ENCODE results near the gene MILR1.
"Not testable (repeated sequence)": the region's sequence is repeated elsewhere in the genome, so short reads cannot be mapped to it uniquely, and the experiment has no call there.

Gene MILR1

GRCh38 chr17:64448665-64449512, at the start of gene MILR1:
Gene MILR1, plus strand, starts transcription at chr17:64449115. Its CDS starts 54 bp downstream, at chr17:64449169.
- DNase-seq (ENCODE audit: low read depth in 2 of 2) = no peak

GRCh38 chr17:64399767-64400156, 49.2 kb upstream of the MILR1 start:
- no peak for DNase-seq (ENCODE audit: low read depth in 2 of 2)

- no peak for DNase-seq (ENCODE audit: low read depth in 2 of 2)
Observed at GRCh38 chr17:64400642-64401041, 48.3 kb upstream of the MILR1 start.

- no peak for DNase-seq (ENCODE audit: low read depth in 2 of 2)
Observed at GRCh38 chr17:64401244-64401860, 47.6 kb upstream of the MILR1 start.

GRCh38 chr17:64401941-64402340, 47.0 kb upstream of the MILR1 start:
- DNase-seq (ENCODE audit: low read depth in 2 of 2) = no peak

- no peak for DNase-seq (ENCODE audit: low read depth in 2 of 2)
Observed at GRCh38 chr17:64402469-64402868, 46.4 kb upstream of the MILR1 start.

- DNase-seq (ENCODE audit: low read depth in 2 of 2) = no peak
Observed at GRCh38 chr17:64403881-64404460, 44.9 kb upstream of the MILR1 start.

GRCh38 chr17:64406321-64407200, 42.4 kb upstream of the MILR1 start:
- no peak for DNase-seq (ENCODE audit: low read depth in 2 of 2)

GRCh38 chr17:64410750-64411490, 38.0 kb upstream of the MILR1 start:
- no peak for DNase-seq (ENCODE audit: low read depth in 2 of 2)

GRCh38 chr17:64411999-64412771, 36.7 kb upstream of the MILR1 start:
- no peak for DNase-seq (ENCODE audit: low read depth in 2 of 2)

GRCh38 chr17:64412944-64413381, 36.0 kb upstream of the MILR1 start:
- DNase-seq (ENCODE audit: low read depth in 2 of 2) = no peak

- DNase-seq (ENCODE audit: low read depth in 2 of 2) = no peak
Observed at GRCh38 chr17:64413513-64413912, 35.4 kb upstream of the MILR1 start.

- no peak for DNase-seq (ENCODE audit: low read depth in 2 of 2)
Observed at GRCh38 chr17:64418506-64419339, 30.2 kb upstream of the MILR1 start.

GRCh38 chr17:64420143-64420670, 28.7 kb upstream of the MILR1 start:
- no peak for DNase-seq (ENCODE audit: low read depth in 2 of 2)

GRCh38 chr17:64422121-64422520, 26.8 kb upstream of the MILR1 start:
- DNase-seq (ENCODE audit: low read depth in 2 of 2) = not testable (repeated sequence)

GRCh38 chr17:64423881-64424280, 25.0 kb upstream of the MILR1 start:
- DNase-seq (ENCODE audit: low read depth in 2 of 2) = no peak

GRCh38 chr17:64424324-64424849, 24.5 kb upstream of the MILR1 start:
- no peak for DNase-seq (ENCODE audit: low read depth in 2 of 2)

GRCh38 chr17:64425191-64425590, 23.7 kb upstream of the MILR1 start:
- DNase-seq (ENCODE audit: low read depth in 2 of 2) = no peak

GRCh38 chr17:64426596-64426995, 22.3 kb upstream of the MILR1 start:
- no peak for DNase-seq (ENCODE audit: low read depth in 2 of 2)
